Spleen (tissue), 11 donors: Measurements from ENCODE around the gene RASA3. TPM values are rescaled to one million over a fixed set of nuclear protein-coding genes. Genes with fewer than 3 reads are reported as not detected.

Experiments used
- DNase-seq: peaks from one replicate; pipeline ENCODE4 v3.0.0-alpha.2; 2020
- H3K27ac ChIP-seq, 8 donors: fragments of 200-600 bp; sonication (generic) in 7 of 8; 1 replicate in 4 of 8; 2 replicates in 4 of 8; pipeline versions ENCODE4 v1.5.0 to v1.8.0; 2016 to 2021; ENCODE audit warnings: inconsistent platforms in 4 of 8, mild to moderate bottlenecking in 4 of 8, moderate library complexity in 1 of 8
- H3K27me3 ChIP-seq, 7 donors: fragments of 200-600 bp; sonication (generic) in 6 of 7; replicated peaks in 1 of 7; 1 replicate in 4 of 7; 2 replicates in 3 of 7; pipeline versions ENCODE4 v1.5.0 to v1.8.0; 2016 to 2021; ENCODE audit warnings: inconsistent platforms in 3 of 7, mild to moderate bottlenecking in 1 of 7
- H3K36me3 ChIP-seq, 6 donors: fragments of 200-600 bp; sonication (generic) in 5 of 6; 1 replicate in 4 of 6; 2 replicates in 2 of 6; pipeline versions ENCODE4 v1.5.0 to v1.8.0; 2016 to 2021; ENCODE audit warnings: inconsistent platforms in 2 of 6
- H3K4me1 ChIP-seq, 6 donors: fragments of 200-600 bp; sonication (generic) in 5 of 6; 1 replicate in 3 of 6; 2 replicates in 3 of 6; pipeline versions ENCODE4 v1.5.0 to v1.8.0; 2016 to 2021; ENCODE audit warnings: inconsistent platforms in 3 of 6
- H3K4me3 ChIP-seq, 8 donors: fragments of 200-600 bp; sonication (generic) in 7 of 8; 1 replicate in 4 of 8; 2 replicates in 4 of 8; pipeline versions ENCODE4 v1.5.0 to v1.8.0; 2016 to 2021; ENCODE audit warnings: inconsistent platforms in 4 of 8, mild to moderate bottlenecking in 4 of 8, moderate library complexity in 2 of 8
- H3K9me3 ChIP-seq, 8 donors: fragments of 200-600 bp; sonication (generic) in 7 of 8; 1 replicate in 4 of 8; 2 replicates in 4 of 8; pipeline versions ENCODE4 v1.5.0 to v1.8.0; 2016 to 2021; ENCODE audit warnings: inconsistent platforms in 4 of 8
- POLR2A ChIP-seq, 3 donors: fragments of 450-650 bp; IDR thresholded peaks; one replicate each; pipeline ENCODE4 v1.5.1; 2017; ENCODE audit warnings: antibody characterized with exemption in 3 of 3, mild to moderate bottlenecking in 1 of 3
- POLR2AphosphoS5 ChIP-seq, 3 donors: sonication (generic); formaldehyde crosslinking; IDR thresholded peaks; one replicate each; pipeline ENCODE4 v1.5.1; 2017; ENCODE audit warnings: antibody characterized with exemption in 3 of 3
- WGBS, 5 donors: extraction: QIAGEN DNeasy Blood & Tissue Kit in 3 of 5; methylation state at CpG; one replicate each; pipeline versions ENCODE4 v1.1.5 to v1.1.7; 2013 to 2018; 5-methylcytosine and 5-hydroxymethylcytosine counted together
- intact Hi-C: fragments of 100-400 bp; cut with DNase I; formaldehyde crosslinking; loops from one replicate; pipeline ENCODE4 v1.15.0; 2023; ENCODE audit warnings: low total_unique reads
- polyA plus RNA-seq, 3 donors: library from polyadenylated mRNA; stranded (reverse); fragments of 200-250 nt; gene quantifications; one replicate each; pipeline ENCODE4 v1.2.1, GENCODE V29; 2013
- total RNA-seq, 7 donors: library from RNA; depleted of rRNA in 3 of 7; stranded (reverse); fragments of >200 nt in 3 of 7; fragmentation: NEBNext Ultra II Directional in 4 of 7; extraction: Animal tissue kit (Norgen Biotek cat#: 25700) in 4 of 7; gene quantifications; one replicate each; pipeline versions ENCODE4 v1.1.0 to v1.2.1, GENCODE V29; 2016 to 2021
- TF ChIP-seq, protein P1 (sequence below), 11 experiments: fragments of 200-600 bp in 7 of 11; fragments of 450-650 bp in 4 of 11; sonication (generic) in 4 of 11; IDR thresholded peaks in 8 of 11; conservative IDR thresholded peaks in 3 of 11; 1 replicate in 7 of 11; 2 replicates in 4 of 11; pipeline versions ENCODE4 v1.4.0 to v1.8.0; 2016 to 2021; ENCODE audit warnings: antibody characterized with exemption in 11 of 11, inconsistent platforms in 4 of 11, mild to moderate bottlenecking in 1 of 11
- donor health status: healthy with polysubstance abuse.
- donor health status: DM: no; HTN: no; CAD: no; lungs with moderate emphysema.
- donor health status: DM: no; HTN: no; CAD: no.
- donor health status: Bipolar disorder and iron deficiency.
- donor health status: healthy.
- donor health status: DM: no; HTN: no; CAD: no.
- donor health status: DM: yes; HTN: yes; CAD: no.

RASA3 gene
- total and polyA plus RNA-seq, 10 donors: 11.7 to 52.8 (median 47.7) TPM

DNA sequence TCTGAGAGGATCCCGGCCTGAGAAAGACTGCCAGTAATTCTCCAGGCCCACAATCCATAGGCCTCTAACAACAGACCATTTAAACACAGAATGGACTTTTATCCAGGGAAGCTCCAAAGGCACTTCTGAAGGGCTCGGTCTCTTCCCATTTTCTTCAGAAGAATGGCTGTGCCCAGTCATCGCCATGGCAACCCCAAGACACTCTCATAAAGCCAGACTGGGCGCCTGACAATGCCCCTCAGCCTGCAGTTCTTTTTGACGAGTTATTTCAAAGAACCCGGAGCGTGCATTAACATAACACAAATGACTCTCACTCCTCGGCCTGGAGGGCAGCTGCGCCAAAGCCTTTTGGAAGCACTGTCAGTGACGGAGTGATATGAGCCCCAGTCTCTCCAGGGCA, 61.0 kb downstream of the RASA3 start:
- TF ChIP-seq, protein P1, sequence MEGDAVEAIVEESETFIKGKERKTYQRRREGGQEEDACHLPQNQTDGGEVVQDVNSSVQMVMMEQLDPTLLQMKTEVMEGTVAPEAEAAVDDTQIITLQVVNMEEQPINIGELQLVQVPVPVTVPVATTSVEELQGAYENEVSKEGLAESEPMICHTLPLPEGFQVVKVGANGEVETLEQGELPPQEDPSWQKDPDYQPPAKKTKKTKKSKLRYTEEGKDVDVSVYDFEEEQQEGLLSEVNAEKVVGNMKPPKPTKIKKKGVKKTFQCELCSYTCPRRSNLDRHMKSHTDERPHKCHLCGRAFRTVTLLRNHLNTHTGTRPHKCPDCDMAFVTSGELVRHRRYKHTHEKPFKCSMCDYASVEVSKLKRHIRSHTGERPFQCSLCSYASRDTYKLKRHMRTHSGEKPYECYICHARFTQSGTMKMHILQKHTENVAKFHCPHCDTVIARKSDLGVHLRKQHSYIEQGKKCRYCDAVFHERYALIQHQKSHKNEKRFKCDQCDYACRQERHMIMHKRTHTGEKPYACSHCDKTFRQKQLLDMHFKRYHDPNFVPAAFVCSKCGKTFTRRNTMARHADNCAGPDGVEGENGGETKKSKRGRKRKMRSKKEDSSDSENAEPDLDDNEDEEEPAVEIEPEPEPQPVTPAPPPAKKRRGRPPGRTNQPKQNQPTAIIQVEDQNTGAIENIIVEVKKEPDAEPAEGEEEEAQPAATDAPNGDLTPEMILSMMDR (IDR thresholded peaks at IDR 0.05 in 8 of 11, conservative IDR thresholded peaks at IDR 0.05 in 3 of 11): no peak
- TF ChIP-seq POLR2A (IDR thresholded peaks at IDR 0.05) (no peak), POLR2AphosphoS5 (IDR thresholded peaks at IDR 0.05) (no peak)
- no peak for DNase-seq
- Histone ChIP-seq H3K27me3 (no peaks in the 10 kb centered on the region), H3K4me1 (peaks cover 25 to 30% (median 28%) of the 10 kb centered on the region in 6 donors), H3K4me3 (no peak overlapping the region), H3K36me3 (peaks cover 0 to 54% (median 12%) of the 10 kb centered on the region in 6 donors), H3K27ac (peak overlapping the region in 1 of 8 donors; percentile 17), H3K9me3 (no peaks in the 10 kb centered on the region)
- intact Hi-C loops: no loop called here
- 87 to 98% (median 93%) methylated on average over 10 of the region's 10 CpGs for WGBS, 5 donors

DNA sequence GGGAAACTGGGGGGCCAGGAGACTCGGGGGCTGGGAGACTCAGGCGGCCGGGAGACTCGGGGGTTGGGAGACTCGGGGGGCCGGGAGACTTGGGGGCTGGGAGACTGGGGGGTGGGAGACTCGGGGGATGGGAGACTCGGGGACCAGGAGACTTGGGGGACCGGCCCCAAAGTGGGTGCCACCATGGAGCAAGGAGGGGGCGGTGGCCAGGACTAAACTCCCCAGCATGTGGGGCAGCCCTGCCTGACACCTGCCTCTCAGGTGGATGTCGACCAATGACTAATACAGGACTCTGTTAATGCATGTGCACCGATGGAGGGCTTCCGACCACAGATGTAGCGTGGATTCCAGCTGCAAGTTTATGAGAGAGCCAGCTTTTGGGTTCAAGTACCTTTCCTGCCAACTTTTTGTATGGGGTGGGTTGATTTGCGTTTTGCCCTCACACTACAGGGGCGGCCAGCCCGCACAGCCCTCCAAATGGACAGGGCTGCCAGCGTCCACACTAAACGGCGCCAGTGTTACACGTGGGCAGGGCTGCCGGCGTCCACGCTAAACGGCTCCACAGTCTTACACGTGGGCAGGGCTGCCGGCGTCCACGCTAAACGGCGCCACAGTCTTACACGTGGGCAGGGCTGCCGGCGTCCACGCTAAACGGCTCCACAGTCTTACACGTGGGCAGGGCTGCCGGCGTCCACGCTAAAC, 62.2 kb downstream of the RASA3 start:
- TF ChIP-seq POLR2AphosphoS5 (IDR thresholded peaks at IDR 0.05) (no peak), POLR2A (IDR thresholded peaks at IDR 0.05) (no peak)
- TF ChIP-seq, protein P1 (IDR thresholded peaks at IDR 0.05 in 8 of 11, conservative IDR thresholded peaks at IDR 0.05 in 3 of 11): no peak
- Histone ChIP-seq H3K36me3 (peaks cover 0 to 45% (median 11%) of the 10 kb centered on the region in 6 donors), H3K27ac (peak overlapping the region in 2 of 8 donors; percentile 18 to 53), H3K27me3 (no peaks in the 10 kb centered on the region), H3K4me3 (no peak overlapping the region), H3K9me3 (no peaks in the 10 kb centered on the region), H3K4me1 (peaks cover 37 to 42% (median 40%) of the 10 kb centered on the region in 6 donors)
- WGBS, 5 donors: 96 to 97% (median 97%) methylated on average over 27 to 40 of the region's 40 CpGs
- intact Hi-C loops: no loop called here
- DNase-seq: no peak

DNA sequence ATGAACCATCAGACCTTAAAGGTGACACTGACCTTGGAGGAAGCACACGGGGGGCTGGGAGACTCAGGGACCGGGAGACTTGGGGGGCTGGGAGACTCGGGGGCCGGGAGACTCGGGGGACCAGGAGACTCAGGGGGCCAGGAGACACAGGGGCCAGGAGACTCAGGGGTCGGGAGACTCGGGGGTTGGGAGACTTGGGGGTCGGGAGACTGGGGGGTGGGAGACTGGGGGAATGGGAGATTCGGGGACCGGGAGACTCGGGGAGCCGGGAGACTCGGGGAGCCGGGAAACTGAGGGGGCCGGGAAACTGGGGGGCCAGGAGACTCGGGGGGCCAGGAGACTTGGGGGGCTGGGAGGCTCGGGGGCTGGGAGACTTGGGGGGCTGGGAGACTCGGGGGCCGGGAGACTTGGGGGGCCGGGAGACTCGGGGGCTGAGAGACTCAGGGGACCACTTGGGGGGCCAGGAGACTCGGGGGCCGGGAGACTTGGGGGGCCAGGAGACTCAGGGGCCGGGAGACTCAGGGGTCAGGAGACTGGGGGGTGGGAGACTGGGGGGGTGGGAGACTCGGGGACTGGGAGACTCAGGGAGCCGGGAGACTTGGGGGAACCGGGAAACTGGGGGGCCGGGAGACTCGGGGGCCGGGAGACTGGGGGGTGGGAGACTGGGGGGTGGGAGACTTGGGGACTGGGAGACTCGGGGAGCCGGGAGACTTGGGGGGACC, 62.9 kb downstream of the RASA3 start:
- no peaks in the 10 kb centered on the region for H3K9me3 ChIP-seq
- H3K27ac ChIP-seq: peak overlapping the region in 6 of 8 donors; percentile 87 to 96 (median 93)
- peaks cover 0 to 38% (median 11%) of the 10 kb centered on the region in 6 donors for H3K36me3 ChIP-seq
- no peaks in the 10 kb centered on the region for H3K27me3 ChIP-seq
- DNase-seq: no peak
- intact Hi-C loops: no loop called here
- 80 to 89% (median 84%) methylated on average over 16 to 32 of the region's 32 CpGs for WGBS, 5 donors
- peaks cover 44 to 49% (median 47%) of the 10 kb centered on the region in 6 donors for H3K4me1 ChIP-seq
- peak overlapping the region in 1 of 8 donors; percentile 36 for H3K4me3 ChIP-seq
- TF ChIP-seq, protein P1 (IDR thresholded peaks at IDR 0.05 in 8 of 11, conservative IDR thresholded peaks at IDR 0.05 in 3 of 11): no peak
- TF ChIP-seq POLR2A (IDR thresholded peaks at IDR 0.05) (no peak), POLR2AphosphoS5 (IDR thresholded peaks at IDR 0.05) (no peak)
